ENCODE measurements around the gene ZFAND3.

The ZFAND3 gene

GRCh38 chr6:38169977-38170526 is 350.5 kb downstream of the ZFAND3 start:
- DNase-seq (ENCODE audit: low read depth) = no peak

GRCh38 chr6:38170666-38171355 is 351.3 kb downstream of the ZFAND3 start:
- DNase-seq (ENCODE audit: low read depth) = no peak

GRCh38 chr6:38171997-38172738 is 352.6 kb downstream of the ZFAND3 start:
- DNase-seq (ENCODE audit: low read depth) = no peak

GRCh38 chr6:38172739-38173410 is 353.3 kb downstream of the ZFAND3 start:
- no peak for DNase-seq (ENCODE audit: low read depth)

- no peak for DNase-seq (ENCODE audit: low read depth)
Measured at GRCh38 chr6:38173909-38174308, 354.4 kb downstream of the ZFAND3 start.

GRCh38 chr6:38174315-38174714 is 354.8 kb downstream of the ZFAND3 start:
- DNase-seq (ENCODE audit: low read depth) = no peak

GRCh38 chr6:38174806-38175495 is 355.4 kb downstream of the ZFAND3 start:
- no peak for DNase-seq (ENCODE audit: low read depth)

GRCh38 chr6:38175786-38176185 is 356.3 kb downstream of the ZFAND3 start:
- DNase-seq (ENCODE audit: low read depth) = no peak

- no peak for DNase-seq (ENCODE audit: low read depth)
Measured at GRCh38 chr6:38176797-38177751, 357.5 kb downstream of the ZFAND3 start.

- DNase-seq (ENCODE audit: low read depth) = no peak
Measured at GRCh38 chr6:38177882-38178583, 358.5 kb downstream of the ZFAND3 start.

GRCh38 chr6:38178584-38178886 is 359.0 kb downstream of the ZFAND3 start:
- DNase-seq (ENCODE audit: low read depth) = no peak

- no peak for DNase-seq (ENCODE audit: low read depth)
Measured at GRCh38 chr6:38179300-38179699, 359.8 kb downstream of the ZFAND3 start.

- no peak for DNase-seq (ENCODE audit: low read depth)
Measured at GRCh38 chr6:38179794-38180430, 360.4 kb downstream of the ZFAND3 start.

GRCh38 chr6:38180586-38180985 is 361.1 kb downstream of the ZFAND3 start:
- no peak for DNase-seq (ENCODE audit: low read depth)

- DNase-seq (ENCODE audit: low read depth) = no peak
Measured at GRCh38 chr6:38182426-38182825, 362.9 kb downstream of the ZFAND3 start.

- DNase-seq (ENCODE audit: low read depth) = no peak
Measured at GRCh38 chr6:38183856-38184584, 364.5 kb downstream of the ZFAND3 start.

GRCh38 chr6:38184585-38185080 is 365.1 kb downstream of the ZFAND3 start:
- DNase-seq (ENCODE audit: low read depth) = no peak

GRCh38 chr6:38185244-38185643 is 365.7 kb downstream of the ZFAND3 start:
- DNase-seq (ENCODE audit: low read depth) = no peak

- no peak for DNase-seq (ENCODE audit: low read depth)
Measured at GRCh38 chr6:38185752-38186151, 366.2 kb downstream of the ZFAND3 start.
